ENCODE measurements around the gene IFI27. TPM values are rescaled to one million over a fixed set of nuclear protein-coding genes. Genes with fewer than 3 reads are reported as not detected.
"Not testable (repeated sequence)": the region's sequence is repeated elsewhere in the genome, so short reads cannot be mapped to it uniquely, and the experiment has no call there.

Gene IFI27
- total RNA-seq, 1 donor from 2014 or later, result not detected

DNA sequence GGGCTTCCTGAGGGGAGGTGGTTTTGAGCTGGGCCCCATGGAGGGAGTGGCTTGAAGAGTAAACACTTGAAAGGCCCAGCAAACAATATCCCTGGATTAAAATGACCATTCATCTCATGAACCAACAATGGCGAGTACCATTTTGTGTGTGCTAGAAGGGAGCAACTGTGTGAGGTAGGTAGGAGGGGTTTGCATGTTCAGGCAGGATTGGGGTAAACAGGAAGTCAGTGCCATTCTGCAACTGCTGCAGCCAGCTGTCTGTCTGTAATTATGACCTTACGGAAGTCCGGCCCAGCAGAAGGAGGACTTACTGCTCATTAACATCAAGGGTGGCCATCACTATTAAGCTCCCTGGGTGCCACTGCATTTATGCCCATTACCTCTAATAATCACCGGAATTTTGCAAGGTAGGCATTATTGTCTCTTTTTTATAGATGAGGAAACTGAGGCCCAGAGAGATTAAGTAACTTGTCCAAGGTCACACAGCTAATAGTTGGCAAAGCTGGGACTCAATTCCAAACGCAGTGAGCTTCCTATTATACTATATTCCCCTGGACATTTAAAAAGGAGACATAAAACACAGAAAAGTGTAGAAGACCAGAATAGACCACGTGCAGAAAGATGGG is 35.5 kb downstream of the IFI27 start:
- DNase-seq (ENCODE audit: low read depth), result no peak
- TF ChIP-seq, protein P1, sequence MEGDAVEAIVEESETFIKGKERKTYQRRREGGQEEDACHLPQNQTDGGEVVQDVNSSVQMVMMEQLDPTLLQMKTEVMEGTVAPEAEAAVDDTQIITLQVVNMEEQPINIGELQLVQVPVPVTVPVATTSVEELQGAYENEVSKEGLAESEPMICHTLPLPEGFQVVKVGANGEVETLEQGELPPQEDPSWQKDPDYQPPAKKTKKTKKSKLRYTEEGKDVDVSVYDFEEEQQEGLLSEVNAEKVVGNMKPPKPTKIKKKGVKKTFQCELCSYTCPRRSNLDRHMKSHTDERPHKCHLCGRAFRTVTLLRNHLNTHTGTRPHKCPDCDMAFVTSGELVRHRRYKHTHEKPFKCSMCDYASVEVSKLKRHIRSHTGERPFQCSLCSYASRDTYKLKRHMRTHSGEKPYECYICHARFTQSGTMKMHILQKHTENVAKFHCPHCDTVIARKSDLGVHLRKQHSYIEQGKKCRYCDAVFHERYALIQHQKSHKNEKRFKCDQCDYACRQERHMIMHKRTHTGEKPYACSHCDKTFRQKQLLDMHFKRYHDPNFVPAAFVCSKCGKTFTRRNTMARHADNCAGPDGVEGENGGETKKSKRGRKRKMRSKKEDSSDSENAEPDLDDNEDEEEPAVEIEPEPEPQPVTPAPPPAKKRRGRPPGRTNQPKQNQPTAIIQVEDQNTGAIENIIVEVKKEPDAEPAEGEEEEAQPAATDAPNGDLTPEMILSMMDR (conservative IDR thresholded peaks at IDR 0.05; ENCODE audit: low read depth, low read length), result no peak
- no peak overlapping the region for H3K4me3 ChIP-seq (ENCODE audit: low read depth, low read length)

DNA sequence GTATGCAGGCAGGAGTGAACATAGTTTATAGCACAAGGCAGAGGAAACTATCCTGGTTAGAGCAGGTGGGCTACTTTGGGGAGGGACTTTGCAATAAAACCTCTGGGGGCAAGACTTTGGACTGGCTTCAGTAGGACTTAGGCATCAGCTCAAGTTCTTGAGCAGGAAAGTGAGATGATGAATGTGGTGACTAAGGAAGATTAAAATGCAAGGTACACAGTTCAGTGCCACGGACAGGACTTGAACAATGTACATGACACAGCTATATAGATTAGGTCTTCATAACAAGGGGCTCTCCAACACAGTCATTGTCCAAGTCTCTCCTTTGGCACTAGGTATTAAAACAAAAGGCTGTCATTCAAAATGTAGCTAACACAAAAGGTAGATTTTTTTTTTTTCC is 42.1 kb downstream of the IFI27 start:
- TF ChIP-seq, protein P1 (conservative IDR thresholded peaks at IDR 0.05; ENCODE audit: low read depth, low read length), result no peak
- no peak for DNase-seq (ENCODE audit: low read depth)
- H3K4me3 ChIP-seq (ENCODE audit: low read depth, low read length), result no peak overlapping the region

DNA sequence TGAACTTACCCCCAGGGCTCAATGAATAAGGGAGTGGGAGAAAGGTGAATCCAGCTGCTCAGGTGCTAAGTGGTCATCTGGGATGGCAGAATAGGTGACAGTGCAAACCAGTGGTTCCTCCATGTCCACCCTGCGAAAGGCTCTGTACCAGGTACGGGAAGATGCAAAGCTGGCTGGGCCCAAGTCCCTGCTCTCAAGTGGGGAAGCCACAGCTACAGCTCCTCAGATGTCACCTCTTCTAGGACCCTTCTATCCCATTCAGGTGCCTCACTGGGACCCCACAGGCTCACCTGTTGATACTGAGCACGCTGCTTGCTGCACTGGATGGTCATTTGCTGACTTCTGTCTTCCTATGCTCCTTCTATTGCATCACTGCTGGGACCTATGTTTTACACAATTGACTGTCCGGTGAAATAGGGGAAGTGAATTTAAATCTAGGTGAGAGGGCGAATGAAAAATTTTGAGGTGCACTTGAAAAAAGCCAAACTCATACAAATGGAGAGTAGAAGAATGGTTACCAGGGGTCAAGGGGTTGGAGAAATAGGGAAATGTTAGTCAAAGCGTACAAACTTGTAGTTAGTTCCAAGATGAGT is 43.3 kb downstream of the IFI27 start:
- DNase-seq (ENCODE audit: low read depth), result no peak
- TF ChIP-seq, protein P1 (conservative IDR thresholded peaks at IDR 0.05; ENCODE audit: low read depth, low read length), result no peak

DNA sequence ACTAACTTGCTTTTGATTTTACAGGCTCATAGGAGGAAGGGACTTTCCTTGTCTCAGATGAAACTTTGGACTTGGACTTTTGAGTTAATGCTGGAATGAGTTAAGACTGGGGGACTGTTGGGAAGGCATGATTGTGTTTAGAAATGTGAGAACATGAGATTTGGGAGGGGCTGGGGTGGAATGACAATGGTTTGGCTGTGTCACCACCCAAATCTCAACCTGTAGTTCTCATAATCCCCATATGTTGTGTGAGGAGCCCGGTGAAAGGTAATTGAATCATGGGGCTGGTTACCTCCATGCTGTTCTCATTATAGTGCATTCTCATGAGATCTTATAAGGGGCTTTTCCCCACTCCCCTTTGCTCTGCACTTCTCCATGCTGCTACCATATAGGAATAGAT is 45.6 kb downstream of the IFI27 start:
- not testable (repeated sequence) for H3K4me3 ChIP-seq (ENCODE audit: low read depth, low read length); DNase-seq (ENCODE audit: low read depth)

More for the DNA sequence above, 43.3 kb downstream of the IFI27 start:
- no peak overlapping the region for H3K4me3 ChIP-seq (ENCODE audit: low read depth, low read length)

DNA sequence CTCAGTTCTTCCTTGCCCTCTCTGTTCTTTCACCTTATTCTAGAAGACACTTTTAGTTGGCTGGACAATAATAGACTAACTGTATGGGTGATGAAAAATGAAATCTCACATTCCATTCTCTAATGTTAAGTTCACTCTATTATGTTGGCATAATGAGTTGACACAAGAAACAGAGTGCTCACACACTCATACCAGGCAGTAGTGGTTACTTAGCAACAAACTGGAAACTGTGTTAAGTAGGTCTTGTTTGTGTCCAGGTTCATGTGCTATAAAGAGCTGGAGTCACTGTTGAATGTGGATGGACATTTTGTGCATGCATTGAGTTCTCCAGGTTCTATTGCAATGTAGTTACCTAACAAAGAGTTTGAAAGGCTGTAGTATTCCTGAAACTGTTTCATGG is 46.7 kb downstream of the IFI27 start:
- TF ChIP-seq, protein P1 (conservative IDR thresholded peaks at IDR 0.05; ENCODE audit: low read depth, low read length), result no peak
- no peak overlapping the region for H3K4me3 ChIP-seq (ENCODE audit: low read depth, low read length)

DNA sequence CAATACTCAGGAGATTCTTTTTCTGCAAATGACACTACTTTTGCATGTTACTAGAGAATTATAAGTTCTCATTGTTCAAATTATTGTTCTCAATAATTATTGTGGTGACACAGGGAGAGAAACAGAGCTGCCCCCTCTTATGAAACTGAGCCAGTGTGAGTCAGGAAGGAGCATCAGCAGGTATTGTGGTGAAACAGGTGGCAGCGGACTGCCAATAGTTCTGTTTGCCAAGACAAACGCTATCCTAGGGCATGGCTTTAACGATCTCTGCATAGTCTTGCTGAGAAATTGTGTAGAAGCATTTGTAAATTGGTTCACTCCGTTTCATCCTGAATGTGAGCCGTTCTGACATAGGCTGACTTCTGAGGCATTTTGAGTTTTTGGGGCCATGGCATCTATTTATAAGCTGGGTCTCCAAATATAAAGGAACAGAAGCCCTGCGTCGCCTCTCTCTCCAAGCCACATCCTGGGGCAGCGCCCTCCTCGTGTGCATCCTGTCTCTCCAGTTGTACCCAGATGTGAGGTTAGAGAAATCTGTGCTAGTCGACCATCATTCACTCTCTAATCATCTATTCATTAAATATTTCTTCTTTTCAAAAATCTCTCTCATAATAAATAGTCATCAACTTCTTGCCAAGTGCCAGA is 47.8 kb downstream of the IFI27 start:
- TF ChIP-seq, protein P1 (conservative IDR thresholded peaks at IDR 0.05; ENCODE audit: low read depth, low read length), result no peak
- no peak for DNase-seq (ENCODE audit: low read depth)
- H3K4me3 ChIP-seq (ENCODE audit: low read depth, low read length), result no peak overlapping the region

More for the DNA sequence above, 46.7 kb downstream of the IFI27 start:
- no peak for DNase-seq (ENCODE audit: low read depth)

DNA sequence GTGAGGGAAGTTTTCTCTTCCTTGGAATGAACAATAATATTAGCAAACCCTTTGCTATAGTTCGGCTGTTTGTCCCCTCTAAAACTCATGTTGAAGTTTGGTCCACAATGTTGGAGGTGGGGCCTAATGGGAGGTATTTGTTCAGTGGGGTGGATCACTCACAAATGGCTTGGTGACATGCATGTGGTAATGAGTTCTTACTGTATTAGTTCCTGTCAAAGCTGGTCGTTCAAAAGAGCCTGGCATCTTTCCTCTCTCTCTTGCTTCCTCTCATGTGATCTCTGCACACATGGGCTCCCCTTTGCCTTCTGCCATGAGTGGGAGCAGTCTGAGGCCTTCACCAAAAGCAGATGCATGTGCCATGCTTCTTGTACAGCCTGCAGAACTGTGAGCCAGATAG is 50.5 kb downstream of the IFI27 start:
- DNase-seq (ENCODE audit: low read depth), result no peak
- TF ChIP-seq, protein P1 (conservative IDR thresholded peaks at IDR 0.05; ENCODE audit: low read depth, low read length), result no peak
- H3K4me3 ChIP-seq (ENCODE audit: low read depth, low read length), result no peak overlapping the region

Measured in epithelial cell of proximal tubule (primary cell).